ENCODE measurements around the gene PRAMEF1. TPM values are rescaled to one million over a fixed set of nuclear protein-coding genes. Genes with fewer than 3 reads are reported as not detected.

Gene PRAMEF1
- total RNA-seq, 4 donors from 2014 or later: not detected

- no peak for DNase-seq (ENCODE audit: low spot score in 2 of 2)
- no peak overlapping the region for H3K27ac ChIP-seq
- no peaks in the 10 kb centered on the region for H3K36me3 ChIP-seq
- no peak overlapping the region for H3K4me3 ChIP-seq
- H3K4me1 ChIP-seq: no peaks in the 10 kb centered on the region
- TF ChIP-seq CTCF (IDR thresholded peaks at IDR 0.05) (no peak), POLR2A (IDR thresholded peaks at IDR 0.05) (no peak), EP300 (IDR thresholded peaks at IDR 0.05) (no peak)
- H3K27me3 ChIP-seq: no peaks in the 10 kb centered on the region
- H3K9me3 ChIP-seq: no peaks in the 10 kb centered on the region
- 76 to 91% methylated on average over 5 of the region's 5 CpGs for WGBS, 2 donors
These were observed 29.4 kb upstream of the PRAMEF1 start for GRCh38 chr1:12761781-12762180.

GRCh38 chr1:12762766-12763165 is 28.4 kb upstream of the PRAMEF1 start:
- H3K27me3 ChIP-seq: no peaks in the 10 kb centered on the region
- DNase-seq (ENCODE audit: low spot score in 2 of 2): no peak
- H3K27ac ChIP-seq: no peak overlapping the region
- no peaks in the 10 kb centered on the region for H3K4me1 ChIP-seq
- H3K4me3 ChIP-seq: no peak overlapping the region
- TF ChIP-seq POLR2A (IDR thresholded peaks at IDR 0.05) (no peak), CTCF (IDR thresholded peaks at IDR 0.05) (no peak), EP300 (IDR thresholded peaks at IDR 0.05) (no peak)
- no peaks in the 10 kb centered on the region for H3K36me3 ChIP-seq
- no peaks in the 10 kb centered on the region for H3K9me3 ChIP-seq
- WGBS, 2 donors: 78 to 80% methylated on average over 7 of the region's 7 CpGs

- H3K36me3 ChIP-seq: no peaks in the 10 kb centered on the region
- 72 to 75% methylated on average over 4 of the region's 4 CpGs for WGBS, 2 donors
- H3K9me3 ChIP-seq: no peaks in the 10 kb centered on the region
- DNase-seq (ENCODE audit: low spot score in 2 of 2): no peak
- H3K4me1 ChIP-seq: no peaks in the 10 kb centered on the region
- no peak for TF ChIP-seq CTCF (IDR thresholded peaks at IDR 0.05)
- TF ChIP-seq POLR2A (IDR thresholded peaks at IDR 0.05): no peak
- TF ChIP-seq EP300 (IDR thresholded peaks at IDR 0.05): no peak
- no peak overlapping the region for H3K27ac ChIP-seq
- H3K4me3 ChIP-seq: no peak overlapping the region
- no peaks in the 10 kb centered on the region for H3K27me3 ChIP-seq
These were observed 27.7 kb upstream of the PRAMEF1 start for GRCh38 chr1:12763479-12763878.

GRCh38 chr1:12764016-12764415 is 27.2 kb upstream of the PRAMEF1 start:
- TF ChIP-seq POLR2A (IDR thresholded peaks at IDR 0.05) (no peak), CTCF (IDR thresholded peaks at IDR 0.05) (no peak), EP300 (IDR thresholded peaks at IDR 0.05) (no peak)
- DNase-seq (ENCODE audit: low spot score in 2 of 2): no peak
- no peaks in the 10 kb centered on the region for H3K9me3 ChIP-seq
- no peak overlapping the region for H3K27ac ChIP-seq
- H3K4me3 ChIP-seq: no peak overlapping the region
- H3K36me3 ChIP-seq: no peaks in the 10 kb centered on the region
- 59 to 66% methylated on average over 5 of the region's 5 CpGs for WGBS, 2 donors
- no peaks in the 10 kb centered on the region for H3K4me1 ChIP-seq
- H3K27me3 ChIP-seq: no peaks in the 10 kb centered on the region

GRCh38 chr1:12769031-12769430 is 22.2 kb upstream of the PRAMEF1 start:
- Histone ChIP-seq H3K27me3 (no peaks in the 10 kb centered on the region), H3K36me3 (no peaks in the 10 kb centered on the region), H3K9me3 (peaks cover 0 to 5% (median 0%) of the 10 kb centered on the region in 4 donors), H3K4me1 (no peaks in the 10 kb centered on the region), H3K27ac (no peak overlapping the region), H3K4me3 (no peak overlapping the region)
- TF ChIP-seq POLR2A (IDR thresholded peaks at IDR 0.05) (no peak), EP300 (IDR thresholded peaks at IDR 0.05) (no peak), CTCF (IDR thresholded peaks at IDR 0.05) (no peak)
- WGBS, 2 donors: 42 to 70% methylated on average over 2 of the region's 2 CpGs
- no peak for DNase-seq (ENCODE audit: low spot score in 2 of 2)
